NCI-H510A treated with DMSO at 0.1 percent for 48 hours (cell line): ENCODE results near the gene LRRC7.
"Not testable (repeated sequence)": the region's sequence is repeated elsewhere in the genome, so short reads cannot be mapped to it uniquely, and the experiment has no call there.

Experiments used
- DNase-seq: peaks from one replicate; lab custom pipeline; 2025; lab: John Stamatoyannopoulos, UW

The LRRC7 gene

GRCh38 chr1:70041317-70042045 lies 473.8 kb downstream of the LRRC7 start:
- DNase-seq, result no peak

- DNase-seq, result no peak
Measured at GRCh38 chr1:70042090-70042731, 474.5 kb downstream of the LRRC7 start.

GRCh38 chr1:70043804-70044203 lies 476.1 kb downstream of the LRRC7 start:
- no peak for DNase-seq

- DNase-seq, result no peak
Measured at GRCh38 chr1:70044832-70045231, 477.1 kb downstream of the LRRC7 start.

DNA sequence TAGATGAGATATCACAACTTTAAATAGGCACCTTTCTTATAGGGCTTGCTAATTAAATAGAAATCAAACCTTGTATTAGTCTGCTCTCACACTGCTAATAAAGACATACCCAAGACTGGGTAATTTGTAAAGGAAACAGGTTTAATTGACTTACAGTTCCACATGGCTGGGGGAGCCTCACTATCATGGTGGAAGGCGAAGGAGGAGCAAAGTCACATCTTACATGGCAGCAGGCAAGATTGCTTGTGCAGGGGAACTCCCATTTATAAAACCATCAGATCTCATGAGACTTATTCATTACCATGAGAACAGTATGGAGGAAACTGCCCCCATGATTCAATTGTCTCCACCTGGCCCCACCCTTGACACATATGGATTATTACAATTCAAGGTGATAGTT lies 477.9 kb downstream of the LRRC7 start:
- not testable (repeated sequence) for DNase-seq

DNA sequence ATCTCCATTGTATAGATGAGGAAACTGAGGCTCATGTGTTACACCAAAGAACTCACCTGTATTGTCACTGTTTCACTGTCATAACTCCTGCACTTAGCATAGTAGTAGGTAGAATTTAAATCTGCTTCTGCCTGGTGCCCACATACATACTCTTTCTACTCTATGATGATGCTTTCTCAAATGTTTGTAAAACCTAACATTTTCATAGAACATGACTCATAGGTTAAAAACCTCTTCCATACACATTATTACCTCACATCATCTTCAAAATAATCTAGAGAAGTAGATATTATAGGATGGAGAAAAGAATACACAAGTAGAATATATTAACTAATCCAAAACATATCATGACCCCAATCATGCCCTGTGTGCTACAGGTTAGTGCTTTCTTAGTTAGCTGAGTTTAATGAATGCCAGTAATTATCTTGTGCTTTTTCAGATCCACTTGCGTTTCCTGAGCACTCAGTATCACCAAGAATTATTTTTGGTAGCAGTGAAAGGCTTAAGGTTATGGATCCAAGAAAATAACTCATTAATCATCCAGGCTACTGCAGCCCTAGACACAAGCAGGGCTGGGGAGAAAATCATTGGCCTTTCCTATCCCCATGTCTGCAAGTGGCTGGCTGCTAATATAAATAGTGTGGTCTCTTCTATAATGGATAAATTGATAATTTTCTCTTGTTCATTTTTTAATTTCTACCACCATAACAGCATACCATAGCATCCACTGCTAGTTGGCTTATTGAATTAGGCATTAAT lies 480.8 kb downstream of the LRRC7 start:
- DNase-seq, result no peak

- no peak for DNase-seq
Measured at GRCh38 chr1:70051926-70052325, 484.2 kb downstream of the LRRC7 start.

GRCh38 chr1:70057500-70057899 lies 489.8 kb downstream of the LRRC7 start:
- no peak for DNase-seq

GRCh38 chr1:70061231-70061630 lies 493.5 kb downstream of the LRRC7 start:
- DNase-seq, result no peak

DNA sequence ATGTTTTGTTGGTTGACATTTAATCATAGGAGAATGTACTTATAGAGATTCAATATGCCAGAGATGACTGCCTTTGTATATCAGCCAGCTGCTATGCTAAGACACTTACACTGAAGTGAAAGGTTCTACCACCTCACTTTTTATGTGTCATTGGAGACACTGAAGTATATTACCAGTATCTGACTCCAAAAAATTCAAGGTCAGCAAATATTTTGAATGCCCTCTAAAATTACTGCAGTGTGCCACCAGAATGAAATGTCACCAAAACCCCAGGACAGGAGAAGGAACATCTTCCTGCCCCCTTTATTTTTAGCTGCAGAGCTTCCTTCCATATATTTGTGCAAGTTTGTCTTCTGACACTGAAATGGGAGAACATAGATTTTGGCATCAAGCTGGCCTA lies 496.1 kb downstream of the LRRC7 start:
- DNase-seq, result no peak

- DNase-seq, result no peak
Measured at GRCh38 chr1:70066711-70067110, 499.0 kb downstream of the LRRC7 start.

DNA sequence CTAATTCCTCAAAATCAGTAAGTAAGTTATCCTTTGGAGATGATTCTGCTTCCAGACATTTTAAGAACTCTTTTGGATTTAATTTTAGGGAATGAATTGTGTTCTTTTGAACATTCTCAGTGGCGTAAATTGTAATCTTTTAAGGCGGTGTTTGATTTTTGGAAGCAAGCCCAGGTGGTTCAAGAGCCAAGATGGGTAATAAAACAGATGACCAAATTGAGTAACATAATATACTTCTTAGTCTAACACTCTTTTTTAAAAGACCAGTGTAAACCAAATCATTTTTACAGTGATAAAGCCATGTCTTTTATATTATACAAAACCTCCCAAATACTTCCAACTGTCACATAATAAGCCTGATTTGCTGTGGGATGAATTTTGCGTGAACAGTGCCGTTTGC lies 503.9 kb downstream of the LRRC7 start:
- DNase-seq, result no peak

- peak; percentile 14 for DNase-seq
Measured at GRCh38 chr1:70072231-70072751, 504.6 kb downstream of the LRRC7 start.

DNA sequence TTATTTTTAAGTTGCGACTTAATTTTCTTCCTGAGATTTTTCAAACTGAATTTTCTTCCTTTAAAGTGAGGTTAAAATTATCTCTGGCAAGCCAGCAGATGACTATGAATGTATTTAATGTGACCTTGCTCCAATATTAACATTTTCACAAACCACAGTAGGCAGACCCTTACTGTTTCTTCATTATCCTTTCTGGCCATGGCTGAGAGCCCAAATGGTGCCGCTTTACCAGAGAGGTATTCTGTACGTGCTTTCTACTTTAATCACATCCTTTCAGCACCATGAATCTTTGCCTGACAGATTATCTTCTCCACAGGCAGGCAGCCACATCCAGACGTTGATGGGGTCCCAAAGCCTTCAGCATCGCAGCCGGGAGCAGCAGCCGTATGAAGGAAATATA lies 508.0 kb downstream of the LRRC7 start:
- DNase-seq, result no peak

GRCh38 chr1:70077066-70077465 lies 509.3 kb downstream of the LRRC7 start:
- no peak for DNase-seq

GRCh38 chr1:70079546-70079945 lies 511.8 kb downstream of the LRRC7 start:
- no peak for DNase-seq

GRCh38 chr1:70083519-70083918 lies 515.8 kb downstream of the LRRC7 start:
- no peak for DNase-seq

DNA sequence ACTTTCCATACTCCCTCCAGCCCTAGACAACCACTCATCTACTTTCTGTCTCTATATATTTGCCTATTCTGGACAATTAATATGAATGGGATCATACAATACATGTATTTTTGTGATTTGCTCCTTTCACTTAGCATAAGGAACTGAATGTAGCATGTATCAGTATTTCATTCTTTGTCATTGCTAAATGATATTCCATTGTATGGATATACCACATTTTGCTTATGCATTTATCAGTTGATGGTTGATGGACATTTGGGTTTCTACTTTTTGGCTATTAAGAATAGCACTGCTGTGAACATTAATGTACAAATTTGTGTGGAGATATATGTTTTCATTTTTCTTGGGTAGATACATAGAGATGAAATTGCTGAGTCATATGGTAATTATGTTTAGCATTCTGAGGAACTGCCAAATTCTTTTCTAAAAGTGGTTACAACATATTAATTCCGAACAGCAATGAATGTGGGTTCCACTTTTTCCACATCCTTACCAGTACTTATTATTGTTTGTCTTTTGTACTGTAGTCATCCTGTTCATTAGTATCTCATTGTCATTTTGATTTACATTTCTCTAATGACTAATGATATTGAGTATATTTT lies 516.7 kb downstream of the LRRC7 start:
- no peak for DNase-seq

DNA sequence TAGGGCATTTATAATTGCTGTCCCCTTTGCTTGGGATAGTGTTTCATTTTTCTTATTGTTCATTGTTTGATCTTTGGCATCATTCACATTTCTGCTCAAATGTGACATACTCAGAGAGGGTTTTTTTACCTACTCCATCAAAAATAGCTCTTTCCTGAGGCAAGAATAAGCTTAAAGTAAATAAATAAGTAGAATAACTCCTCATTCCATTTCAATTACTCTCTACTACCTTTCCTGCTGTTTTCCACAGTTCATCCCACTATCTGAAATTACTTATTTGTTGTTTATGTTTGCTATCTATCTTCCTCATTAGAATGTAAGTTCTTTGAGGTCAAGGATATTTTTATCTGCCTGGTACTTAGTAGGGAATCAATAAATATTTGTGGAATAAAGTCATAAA lies 517.8 kb downstream of the LRRC7 start:
- no peak for DNase-seq

GRCh38 chr1:70086897-70087296 lies 519.2 kb downstream of the LRRC7 start:
- no peak for DNase-seq

DNA sequence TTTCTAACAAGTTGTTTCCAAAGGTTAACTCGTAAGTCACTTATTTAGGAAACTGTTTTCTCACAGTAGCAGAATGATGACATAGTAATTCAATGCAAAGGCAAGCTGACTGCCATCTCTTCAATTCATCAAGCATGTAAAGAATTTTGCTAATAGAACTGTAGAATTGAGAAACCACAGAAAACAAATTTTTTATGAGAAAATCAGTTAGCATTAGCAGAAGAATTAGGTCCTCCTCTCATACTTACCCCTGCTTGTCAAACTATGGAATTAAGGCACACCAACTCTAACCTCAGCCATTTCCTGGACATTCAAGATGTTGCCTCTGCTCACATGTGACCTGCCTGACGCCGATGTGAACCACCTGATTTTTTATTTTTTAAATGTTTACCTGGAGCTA lies 522.4 kb downstream of the LRRC7 start:
- no peak for DNase-seq

- DNase-seq, result no peak
Measured at GRCh38 chr1:70090875-70091274, 523.2 kb downstream of the LRRC7 start.
